HG02798 (cell line): Measurements from ENCODE around the gene PTPN6.

Experiments
- ATAC-seq: cut with Tn5 transposase; IDR thresholded peaks from one replicate; pipeline ENCODE4 v1.9.1; 2021; ENCODE audit warnings: mild to moderate bottlenecking; ENCODE audit not compliant: unreplicated experiment, poor library complexity

The PTPN6 gene

DNA sequence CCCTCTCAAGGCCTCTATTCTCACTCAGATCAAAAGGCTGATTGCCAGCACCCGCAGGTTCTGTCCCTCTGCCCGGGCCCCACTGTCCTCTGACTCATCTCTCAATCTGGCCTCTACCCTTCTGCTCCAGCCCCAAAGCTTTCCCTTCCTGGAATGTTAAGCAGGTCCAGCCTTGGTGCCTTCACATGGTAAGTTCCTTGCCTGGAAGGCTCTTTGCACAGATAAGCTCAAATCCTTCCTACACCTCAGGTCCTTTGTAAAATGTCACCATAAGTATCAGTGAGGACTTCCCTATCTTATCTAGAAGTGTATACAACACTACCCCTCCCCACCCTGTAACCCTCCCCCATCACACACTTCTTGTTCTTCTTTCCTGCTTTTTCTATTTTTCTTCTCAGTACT is 44.9 kb downstream of the PTPN6 start:
- no peak for ATAC-seq

DNA sequence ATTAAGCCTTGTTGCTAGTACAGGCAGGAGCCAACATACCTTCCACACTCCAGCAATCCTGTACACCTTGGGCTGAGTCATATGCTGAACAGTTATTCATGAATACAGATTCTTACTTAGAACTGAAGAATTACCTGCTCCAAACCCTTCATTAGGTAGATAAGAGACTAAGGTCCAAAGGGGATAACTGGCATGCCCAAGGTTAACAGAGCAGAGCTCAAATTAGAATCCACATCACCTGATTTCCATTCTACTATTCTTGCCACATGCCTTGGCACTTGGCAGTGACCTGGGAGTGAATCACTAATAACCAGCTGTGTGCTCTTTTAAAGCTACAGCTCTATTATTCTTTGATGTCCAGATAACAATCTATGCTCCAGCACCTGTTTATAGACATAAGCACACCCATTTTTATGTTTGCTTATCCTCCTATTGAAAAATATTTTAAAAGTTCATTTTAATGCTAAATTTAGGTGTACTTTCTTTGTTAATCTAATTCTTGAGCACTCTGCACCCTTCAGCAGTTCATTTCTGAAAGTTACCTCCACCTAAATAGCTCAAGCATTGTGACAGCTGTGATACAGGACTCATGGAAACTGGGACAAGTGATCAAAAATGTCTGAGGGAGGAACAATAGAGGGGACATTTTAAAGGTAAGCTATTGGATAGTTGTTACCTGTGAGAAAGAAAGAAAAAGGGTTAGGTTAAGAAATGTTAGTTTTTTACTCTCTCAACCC is 47.7 kb downstream of the PTPN6 start:
- no peak for ATAC-seq

DNA sequence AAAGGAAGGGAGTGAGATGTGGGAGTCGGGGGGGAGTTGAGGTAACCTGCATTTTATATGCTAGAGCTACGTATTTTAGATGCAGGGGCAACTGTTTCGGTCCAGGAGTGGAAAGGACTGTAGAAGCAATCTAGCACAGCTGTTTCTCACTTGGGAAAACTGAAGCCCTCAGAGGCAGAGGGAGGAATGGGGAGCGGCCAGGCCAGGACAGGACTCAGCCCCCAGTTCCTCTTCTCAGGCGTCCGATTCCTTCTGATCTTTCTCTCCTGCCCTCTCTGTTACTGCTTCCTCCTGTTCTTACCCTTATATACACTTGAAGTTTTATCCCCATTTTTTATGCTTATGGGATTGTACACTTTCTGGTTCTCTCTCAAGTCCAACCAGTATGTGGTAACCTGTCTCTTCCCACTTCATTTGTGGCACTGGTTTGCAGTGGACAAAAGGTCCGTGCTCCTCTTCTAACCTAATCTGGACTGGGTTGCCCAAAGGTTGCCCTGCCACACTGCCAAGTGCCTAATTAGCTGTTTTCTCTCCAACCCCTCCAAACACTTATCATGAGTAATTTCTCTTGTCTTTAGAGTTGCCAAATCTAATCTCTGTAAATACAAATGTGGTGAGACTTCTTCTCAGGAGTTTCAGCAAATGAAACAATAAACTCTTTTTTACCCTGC is 50.9 kb downstream of the PTPN6 start:
- ATAC-seq = no peak

DNA sequence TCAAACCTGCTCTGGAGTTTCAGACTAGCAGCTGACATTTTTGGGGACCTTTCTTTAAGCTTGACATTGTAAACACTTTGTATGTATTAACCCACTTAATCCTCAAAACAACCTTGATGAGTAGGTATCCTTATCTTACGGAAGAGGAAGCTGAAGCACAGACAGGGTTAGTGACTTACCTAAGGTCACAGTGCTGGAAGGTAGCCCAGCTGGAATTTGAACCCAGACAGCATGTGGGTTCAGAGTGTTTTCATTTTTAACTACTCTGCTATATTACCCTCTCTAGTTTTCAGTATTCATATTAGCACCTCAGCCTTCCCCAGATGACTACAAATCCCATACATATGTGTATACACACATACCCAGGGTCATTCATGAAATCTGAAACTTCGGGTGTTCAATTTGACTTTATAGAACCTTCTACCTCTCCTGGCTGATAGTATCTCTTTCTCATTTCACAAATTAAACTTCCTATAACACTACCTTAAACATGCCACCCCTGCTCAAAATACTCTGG is 53.2 kb downstream of the PTPN6 start:
- ATAC-seq = no peak

DNA sequence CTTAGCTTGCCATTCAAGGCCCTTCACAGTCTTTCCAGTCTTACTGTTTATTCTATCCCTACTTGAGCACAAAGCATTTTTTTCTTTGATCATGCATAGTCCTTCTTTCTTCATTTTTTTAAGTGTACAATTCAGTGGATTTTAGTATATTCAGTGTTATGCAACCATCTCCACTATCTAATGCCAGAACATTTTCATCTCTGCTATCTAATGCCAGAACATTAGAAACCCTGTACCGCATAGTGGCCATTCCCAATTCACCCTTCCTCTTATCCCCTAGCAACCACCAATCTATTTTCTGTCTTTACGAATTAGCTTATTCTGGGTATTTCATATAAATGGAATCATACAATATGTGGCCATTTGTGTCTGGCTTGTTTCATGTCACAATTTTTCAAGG is 53.7 kb downstream of the PTPN6 start:
- no peak for ATAC-seq

DNA sequence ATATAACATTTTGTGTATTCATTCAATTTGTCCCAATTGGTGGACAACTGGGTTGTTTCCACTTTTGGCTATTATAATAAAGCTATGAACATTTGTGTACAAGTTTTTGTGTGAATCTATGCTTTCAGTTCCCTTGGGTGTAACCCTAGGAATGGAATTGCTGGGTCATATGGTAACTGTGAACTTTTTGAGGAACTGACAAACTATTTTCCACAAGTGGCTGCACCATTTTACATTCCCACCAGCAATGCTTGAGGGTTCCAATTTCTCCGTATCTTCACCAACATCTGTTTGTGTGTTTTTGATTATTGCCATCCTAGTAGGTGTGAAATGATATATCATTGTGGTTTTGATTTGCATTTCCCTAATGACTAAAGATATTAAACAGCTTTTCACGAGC is 54.2 kb downstream of the PTPN6 start:
- ATAC-seq = no peak

DNA sequence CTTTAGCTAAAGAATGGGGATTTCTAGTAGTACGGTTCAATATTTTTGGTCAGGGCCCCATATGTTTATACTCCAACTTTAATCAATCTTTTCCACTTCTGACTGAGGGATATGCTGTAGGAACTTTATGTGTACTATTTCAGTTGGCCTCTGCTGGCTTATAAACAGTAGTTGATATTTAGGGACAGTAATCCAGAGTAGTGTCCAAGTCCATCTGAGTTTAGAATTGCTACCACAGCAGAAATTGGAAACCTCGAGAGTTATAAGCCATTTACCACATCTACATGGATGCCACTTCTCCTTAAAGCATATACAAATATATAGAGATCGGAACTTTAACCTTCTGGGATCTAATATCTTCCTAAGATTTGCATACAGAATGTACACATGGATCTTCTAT is 55.5 kb downstream of the PTPN6 start:
- ATAC-seq = no peak

DNA sequence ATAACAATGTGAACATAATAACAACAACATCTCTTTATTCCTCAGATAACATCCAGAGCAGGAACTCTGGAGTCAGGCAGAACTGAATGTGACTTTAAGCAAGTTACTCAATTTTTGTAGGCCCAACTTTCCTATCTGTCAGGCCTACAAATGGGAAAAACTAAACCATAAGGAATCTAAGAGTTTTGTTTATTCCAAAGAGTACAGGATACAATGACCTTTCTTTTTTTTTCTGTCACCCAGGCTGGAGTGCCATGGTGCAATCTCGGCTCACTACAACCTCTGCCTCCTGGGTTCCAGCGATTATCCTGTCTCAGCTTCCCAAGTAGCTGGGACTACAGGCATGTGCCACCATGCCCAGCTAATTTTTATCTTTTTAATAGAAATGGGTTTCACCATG is 57.7 kb downstream of the PTPN6 start:
- ATAC-seq = no peak

DNA sequence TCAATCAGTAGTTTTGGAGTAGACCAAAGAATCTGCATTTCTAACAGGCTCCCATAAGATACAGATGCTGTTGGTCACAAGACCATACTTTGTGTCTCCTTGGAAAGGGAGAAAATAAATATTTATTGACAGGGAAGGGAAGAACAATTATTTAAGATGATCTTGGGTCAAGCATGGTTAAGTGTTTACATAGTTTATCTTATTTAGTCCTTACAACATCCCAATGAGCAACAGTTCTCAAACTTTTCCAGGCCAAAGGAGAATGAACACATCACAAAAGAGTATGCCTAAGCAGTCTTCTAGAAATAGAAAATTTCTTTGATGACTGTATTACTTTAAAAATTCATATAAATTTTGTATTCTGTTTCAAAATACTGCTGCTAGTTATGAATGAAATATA is 58.4 kb downstream of the PTPN6 start:
- no peak for ATAC-seq
